Retina (tissue), 1 donor: Measurements from ENCODE around the gene RORB.

ENCODE experiments used
- DNase-seq: peaks from one replicate; pipeline ENCODE4 v3.0.0-alpha.2; 2016

The RORB gene

DNA sequence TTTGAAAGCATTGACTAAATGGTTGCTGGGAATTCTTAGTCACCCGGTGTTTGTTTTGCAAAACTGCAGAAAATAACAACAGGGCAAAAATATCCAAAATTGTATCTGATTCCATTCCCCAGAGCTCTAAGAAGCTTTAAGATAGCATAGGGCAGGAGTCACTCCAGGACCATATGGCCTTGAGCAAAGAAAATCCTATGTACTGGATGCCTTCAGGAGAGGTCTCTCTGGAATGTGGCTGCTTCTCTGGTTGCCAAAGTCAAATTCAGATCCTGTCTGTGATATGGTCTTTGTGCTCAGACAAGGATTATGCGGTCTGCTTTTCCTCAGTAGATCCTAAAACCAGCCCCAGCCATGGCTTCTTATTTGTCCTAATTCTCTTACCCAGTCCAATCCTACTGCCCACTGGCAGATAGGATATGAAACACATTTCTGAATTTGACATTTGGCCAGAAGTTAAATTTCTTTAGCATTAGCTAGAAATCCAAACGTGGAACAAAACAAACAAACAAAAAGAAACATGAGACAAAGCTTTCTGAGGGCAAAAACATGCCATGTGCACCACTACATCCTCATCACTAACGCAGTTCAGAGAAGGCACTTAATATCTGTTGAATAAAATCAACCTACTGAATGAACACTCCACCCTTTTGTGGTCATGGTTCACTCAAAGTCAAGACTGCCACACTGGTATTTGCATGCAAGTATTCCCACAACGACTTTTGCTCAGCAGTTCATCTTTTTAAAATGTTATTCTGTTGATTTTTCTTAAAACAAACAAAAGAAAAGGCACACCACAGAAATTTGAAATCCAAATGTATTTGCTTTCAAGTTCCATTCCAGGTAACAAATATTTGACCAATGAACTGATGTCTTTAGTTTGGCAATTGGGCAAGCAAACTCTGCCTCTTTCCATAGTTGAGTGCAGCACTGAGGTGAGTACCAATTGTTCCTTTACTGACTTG, 224.8 kb downstream of the RORB start:
- no peak for DNase-seq

DNA sequence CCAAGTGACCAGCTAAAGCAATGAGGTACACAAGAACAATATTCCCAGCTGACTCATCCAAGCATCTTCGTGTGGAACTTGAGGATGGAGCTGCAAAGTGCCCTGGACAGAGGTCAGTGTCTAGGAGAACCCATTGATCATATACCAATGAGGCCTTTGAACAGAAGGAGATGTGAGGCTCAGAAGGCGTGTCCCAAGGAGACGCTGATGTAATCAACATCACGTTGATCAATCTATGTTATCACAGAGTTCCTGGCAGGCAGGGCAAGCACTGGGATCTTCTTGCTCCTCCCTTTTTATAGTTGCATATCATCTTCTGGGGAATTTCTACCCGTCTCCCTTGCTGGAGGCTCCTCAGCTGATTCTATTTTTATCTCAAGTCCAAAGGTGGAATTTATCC, 227.2 kb downstream of the RORB start:
- no peak for DNase-seq

DNA sequence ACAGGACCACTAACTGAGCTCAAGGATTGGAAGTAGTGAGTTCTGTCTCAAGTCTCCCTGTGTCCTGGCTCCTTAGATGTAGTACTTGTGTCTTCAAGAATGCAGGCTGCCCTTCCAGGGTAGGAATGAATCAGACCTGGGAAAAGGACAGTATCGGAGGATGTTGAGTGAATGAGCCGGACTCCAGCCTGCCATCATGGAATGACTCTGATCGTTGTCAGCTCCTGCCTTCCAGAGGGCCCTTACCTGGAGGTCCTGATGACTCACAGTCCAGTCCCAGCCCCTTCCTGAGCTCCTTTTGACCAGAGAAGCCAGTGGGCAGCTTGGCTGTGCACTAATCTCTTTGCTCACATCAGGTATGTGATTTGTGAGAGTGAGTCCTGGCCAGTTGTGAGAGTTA, 229.4 kb downstream of the RORB start:
- DNase-seq = no peak

DNA sequence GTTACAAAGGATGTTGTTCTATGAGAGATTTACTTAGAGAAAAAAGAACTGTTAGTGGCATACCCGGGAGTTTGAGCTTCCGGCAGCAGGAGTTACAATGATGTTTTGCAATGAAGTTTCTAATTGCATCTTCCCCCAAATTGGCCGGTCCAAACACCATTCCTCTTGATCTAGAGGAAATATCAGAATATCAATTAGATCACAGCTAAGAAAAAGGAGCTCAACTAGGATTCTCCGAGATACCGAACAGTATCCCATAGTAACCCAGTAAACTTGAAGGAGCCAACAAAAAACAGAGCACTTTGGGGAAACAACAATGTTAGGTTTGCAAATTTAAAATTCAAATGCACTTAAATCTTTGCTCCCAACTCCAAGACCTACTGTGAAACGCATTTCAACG, 231.0 kb downstream of the RORB start:
- no peak for DNase-seq

GRCh38 chr9:74729136-74729695, 232.1 kb downstream of the RORB start:
- no peak for DNase-seq

DNA sequence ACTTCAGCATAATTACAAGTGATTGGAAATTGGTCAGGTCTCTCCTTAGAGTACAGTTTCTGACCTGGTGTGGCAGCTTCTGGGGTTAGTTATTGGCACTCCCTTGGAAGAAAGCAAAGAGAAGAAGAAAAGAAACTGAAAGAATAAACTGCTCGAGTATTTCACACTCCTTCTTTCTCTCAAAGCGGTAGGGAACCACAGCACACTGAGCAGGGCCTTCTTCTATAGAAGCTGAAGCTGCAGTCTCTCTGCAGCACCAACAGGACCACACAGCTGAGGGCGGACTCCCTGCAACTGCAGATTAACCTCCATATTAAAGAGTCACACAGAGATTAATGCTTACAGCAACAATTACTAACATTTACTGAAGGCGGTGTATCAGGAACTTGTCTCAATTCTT, 238.6 kb downstream of the RORB start:
- peak; percentile 13 for DNase-seq

DNA sequence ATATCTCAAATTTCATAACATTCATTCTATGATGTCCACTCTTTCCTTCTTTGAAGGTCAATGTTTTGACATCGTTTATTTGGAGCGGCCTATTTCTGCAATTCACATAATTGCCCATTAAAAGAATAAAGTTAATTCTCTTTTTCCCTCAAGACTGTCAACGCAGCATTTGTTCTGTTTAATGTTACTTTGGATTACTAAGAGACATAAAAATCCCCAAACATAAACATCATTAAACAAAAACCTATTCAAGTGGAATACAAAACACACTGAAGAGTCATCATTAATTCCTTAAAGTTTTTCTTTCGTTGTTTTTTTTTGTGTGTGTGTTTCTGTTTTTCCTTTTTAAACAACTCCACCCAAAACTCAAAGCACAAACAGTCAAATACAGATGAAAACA, 239.5 kb downstream of the RORB start:
- DNase-seq = no peak

- peak; percentile 63 for DNase-seq
These were observed 245.2 kb downstream of the RORB start for GRCh38 chr9:74742191-74742790.
